H1 (cell line): ENCODE measurements around the gene SIGLEC12. TPM values are rescaled to one million over a fixed set of nuclear protein-coding genes. Genes with fewer than 3 reads are reported as not detected.

Experiments
- CTCF ChIA-PET: fragments of 300-600 bp; sonication (Branson Sonifier 250); formaldehyde crosslinking; loops from one replicate; lab custom pipeline; 2021; ENCODE audit not compliant: partially characterized antibody; lab: Charles Lee
- POLR2A ChIA-PET: fragments of 300-600 bp; sonication (Branson Sonifier 250); formaldehyde crosslinking; loops from one replicate; lab custom pipeline; 2021; ENCODE audit warnings: inconsistent platforms; ENCODE audit not compliant: partially characterized antibody; lab: Charles Lee
- DNase-seq, 2 experiments: peaks; one replicate each; pipeline versions ENCODE4 v3.0.0 to v3.0.0-alpha.2; 2010 to 2022; ENCODE audit warnings: low spot score in 2 of 2, low read depth in 1 of 2, mixed read lengths in 1 of 2
- FAIRE-seq: peaks from 2 replicates; lab custom pipeline; 2011; peaks lifted over from hg19 to GRCh38; lab: Jason Lieb, UNC
- H2AFZ ChIP-seq: 2 replicates; pipeline ENCODE4 v1.8.1; 2012; ENCODE audit warnings: low read length, inconsistent platforms
- H2AK5ac ChIP-seq: 2 replicates; pipeline ENCODE4 v1.6.1; 2013; ENCODE audit warnings: low read depth, low read length
- H2BK120ac ChIP-seq: replicated peaks from 2 replicates; pipeline ENCODE3; 2013; ENCODE audit warnings: low read depth, low read length, inconsistent platforms
- H2BK12ac ChIP-seq: 2 replicates; pipeline ENCODE4 v1.6.1; 2013; ENCODE audit warnings: low read depth, low read length
- H2BK15ac ChIP-seq: 2 replicates; pipeline ENCODE4 v1.6.1; 2013; ENCODE audit warnings: low read length
- H2BK20ac ChIP-seq: 2 replicates; pipeline ENCODE4 v1.6.1; 2013; ENCODE audit warnings: low read length
- H2BK5ac ChIP-seq: 2 replicates; pipeline ENCODE4 v1.6.1; 2013; ENCODE audit warnings: low read depth, low read length
- H3K14ac ChIP-seq: 2 replicates; pipeline ENCODE4 v1.6.1; 2013; ENCODE audit warnings: inconsistent platforms; ENCODE audit not compliant: insufficient read length
- H3K18ac ChIP-seq: 2 replicates; pipeline ENCODE4 v1.6.1; 2013; ENCODE audit warnings: low read length; ENCODE audit errors: extremely low read depth
- H3K23ac ChIP-seq: 2 replicates; pipeline ENCODE4 v1.6.1; 2013; ENCODE audit warnings: inconsistent platforms; ENCODE audit not compliant: insufficient read length
- H3K23me2 ChIP-seq: 2 replicates; pipeline ENCODE4 v1.6.1; 2013; ENCODE audit warnings: low read depth, low read length
- H3K27ac ChIP-seq: 2 replicates; pipeline ENCODE4 v1.6.1; 2011; ENCODE audit warnings: low read depth, low read length, inconsistent platforms
- H3K27me3 ChIP-seq, 4 experiments: replicated peaks in 1 of 4; 1 replicate in 1 of 4; 2 replicates in 3 of 4; pipeline versions ENCODE4 v1.6.1 to v1.8.1; 2011 to 2013; ENCODE audit warnings: low read length in 3 of 4, mild to moderate bottlenecking in 3 of 4, inconsistent platforms in 2 of 4, mixed read lengths in 2 of 4, moderate library complexity in 1 of 4; ENCODE audit not compliant: control insufficient read depth in 3 of 4, insufficient read depth in 3 of 4; ENCODE audit errors: extremely low read depth in 1 of 4
- H3K36me3 ChIP-seq, 4 experiments: 2 replicates each; pipeline versions ENCODE4 v1.6.1 to v1.8.1; 2011 to 2013; ENCODE audit warnings: mild to moderate bottlenecking in 4 of 4, low read length in 3 of 4, moderate library complexity in 2 of 4, control low read depth in 1 of 4, inconsistent platforms in 1 of 4; ENCODE audit not compliant: insufficient read depth in 4 of 4, control insufficient read depth in 2 of 4
- H3K4ac ChIP-seq: replicated peaks from 2 replicates; pipeline ENCODE3; 2013; ENCODE audit warnings: low read length, low read depth, mixed read lengths, inconsistent platforms; ENCODE audit not compliant: insufficient read length
- H3K4me1 ChIP-seq, 4 experiments: replicated peaks in 1 of 4; 1 replicate in 1 of 4; 2 replicates in 3 of 4; pipeline versions ENCODE4 v1.6.1 to v1.8.1; 2011 to 2013; ENCODE audit warnings: low read length in 3 of 4, inconsistent platforms in 2 of 4, mixed read lengths in 1 of 4; ENCODE audit not compliant: insufficient read depth in 4 of 4, control insufficient read depth in 3 of 4
- H3K4me2 ChIP-seq, 2 experiments: 2 replicates each; pipeline versions ENCODE4 v1.6.1 to v1.8.1; 2011 to 2013; ENCODE audit warnings: low read depth in 2 of 2, low read length in 2 of 2, control low read depth in 1 of 2, inconsistent platforms in 1 of 2, mild to moderate bottlenecking in 1 of 2; ENCODE audit not compliant: insufficient read depth in 1 of 2
- H3K4me3 ChIP-seq, 4 experiments: fragments of 200-600, 300-600 bp in 1 of 4; sonication (generic), shearing (Covaris generic), sonication (Bioruptor Twin) in 1 of 4; 2 replicates each; pipeline versions ENCODE4 v1.5.1 to v1.8.1; 2011 to 2016; ENCODE audit warnings: low read length in 4 of 4, low read depth in 3 of 4, control low read depth in 2 of 4, inconsistent platforms in 2 of 4, mild to moderate bottlenecking in 2 of 4, mixed read lengths in 1 of 4, moderate library complexity in 1 of 4; ENCODE audit not compliant: insufficient read depth in 2 of 4; ENCODE audit errors: extremely low read depth in 1 of 4
- H3K56ac ChIP-seq: replicated peaks from 2 replicates; pipeline ENCODE3; 2013; ENCODE audit warnings: low read depth, mild to moderate bottlenecking, mixed read lengths, low read length, inconsistent platforms; ENCODE audit not compliant: insufficient read length
- H3K79me1 ChIP-seq: 2 replicates; pipeline ENCODE4 v1.6.1; 2013; ENCODE audit warnings: low read depth, low read length, control low read depth
- H3K79me2 ChIP-seq, 2 experiments: 2 replicates each; pipeline versions ENCODE4 v1.6.1 to v1.8.1; 2012 to 2013; ENCODE audit warnings: low read length in 2 of 2, mild to moderate bottlenecking in 2 of 2, inconsistent platforms in 1 of 2; ENCODE audit not compliant: insufficient read depth in 2 of 2, control insufficient read depth in 1 of 2
- H3K9ac ChIP-seq, 4 experiments: replicated peaks in 1 of 4; 1 replicate in 1 of 4; 2 replicates in 3 of 4; pipeline versions ENCODE4 v1.6.1 to v1.8.1; 2011 to 2013; ENCODE audit warnings: low read depth in 3 of 4, low read length in 3 of 4, control low read depth in 2 of 4, mild to moderate bottlenecking in 2 of 4, moderate library complexity in 2 of 4, inconsistent platforms in 1 of 4; ENCODE audit errors: extremely low read depth in 1 of 4
- H3K9me3 ChIP-seq, 2 experiments: 2 replicates each; pipeline versions ENCODE4 v1.6.1 to v1.8.1; 2012 to 2013; ENCODE audit warnings: mild to moderate bottlenecking in 2 of 2, moderate library complexity in 2 of 2, control low read depth in 1 of 2, inconsistent platforms in 1 of 2, low read depth in 1 of 2, low read length in 1 of 2, mixed read lengths in 1 of 2; ENCODE audit not compliant: insufficient read depth in 2 of 2
- H4K20me1 ChIP-seq, 2 experiments: replicated peaks in 1 of 2; 2 replicates each; pipeline versions ENCODE3 to v1.8.1; 2011 to 2013; ENCODE audit warnings: inconsistent platforms in 2 of 2, low read length in 2 of 2, mild to moderate bottlenecking in 1 of 2; ENCODE audit not compliant: insufficient read depth in 2 of 2, control insufficient read depth in 1 of 2
- H4K5ac ChIP-seq: 2 replicates; pipeline ENCODE4 v1.6.1; 2013; ENCODE audit warnings: low read length, low read depth, mixed read lengths, inconsistent platforms; ENCODE audit not compliant: insufficient read length
- H4K8ac ChIP-seq: 2 replicates; pipeline ENCODE4 v1.8.0; 2013; ENCODE audit warnings: mild to moderate bottlenecking, moderate library complexity, low read length, inconsistent platforms; ENCODE audit not compliant: insufficient read depth; ENCODE audit errors: extremely low read depth
- H4K91ac ChIP-seq: replicated peaks from 2 replicates; pipeline ENCODE3; 2013; ENCODE audit warnings: low read length, mixed read lengths, inconsistent platforms; ENCODE audit not compliant: insufficient read length
- CHD2 ChIP-seq: IDR thresholded peaks from 2 replicates; pipeline ENCODE4 v1.6.1; 2012; ENCODE audit warnings: low read length, improper control_type of control experiment
- SIN3A ChIP-seq, 2 experiments: IDR thresholded peaks in 1 of 2; conservative IDR thresholded peaks in 1 of 2; 2 replicates each; pipeline ENCODE4 v1.6.1; 2011 to 2012; ENCODE audit warnings: low read length in 2 of 2, improper control_type of control experiment in 1 of 2, low read depth in 1 of 2, mild to moderate bottlenecking in 1 of 2
- TAF1 ChIP-seq: IDR thresholded peaks from 2 replicates; pipeline ENCODE4 v1.6.1; 2011; ENCODE audit warnings: mild to moderate bottlenecking, low read depth, low read length
- whole genome bisulfite sequencing, 2 experiments: shearing (Covaris generic) in 1 of 2; methylation state at CpG; one replicate each; pipeline versions ENCODE4 v1.1.6 to v1.1.7; 2013 to 2015; ENCODE audit warnings: low lambda C conversion rate in 2 of 2, mixed read lengths in 2 of 2, inconsistent platforms in 1 of 2, low coverage in 1 of 2, missing lambda C conversion rate in 1 of 2; ENCODE audit not compliant: insufficient replicate concordance in 2 of 2, insufficient coverage in 1 of 2, insufficient read length in 1 of 2; ENCODE audit errors: extremely low coverage in 1 of 2, missing lambda C conversion rate in 1 of 2; 5-methylcytosine and 5-hydroxymethylcytosine counted together
- polyA plus RNA-seq, 7 experiments: library from polyadenylated mRNA; depleted of rRNA in 3 of 7; stranded (reverse) in 5 of 7; unstranded in 2 of 7; fragments of >200 nt in 5 of 7; fragments of 200-250 nt in 2 of 7; gene quantifications; 1 replicate in 5 of 7; 2 replicates in 1 of 7; 4 replicates in 1 of 7; pipeline versions ENCODE4 v1.2.1 to v1.2.3, GENCODE V29; 2011 to 2013; ENCODE audit warnings: missing spikeins in 2 of 7, mixed read lengths in 2 of 7
- total RNA-seq: library from RNA; stranded (reverse); fragmentation: NEBNext Ultra II Directional; extraction: Animal tissue kit (Norgen Biotek cat#: 25700); gene quantifications from 2 replicates; pipeline ENCODE4 v1.2.1, GENCODE V29; 2021

The SIGLEC12 gene
- total and polyA plus RNA-seq, 2 of the 8 experiments (the other 6 are each of a cell fraction or from before 2014, with no cell fraction given), result not detected

DNA sequence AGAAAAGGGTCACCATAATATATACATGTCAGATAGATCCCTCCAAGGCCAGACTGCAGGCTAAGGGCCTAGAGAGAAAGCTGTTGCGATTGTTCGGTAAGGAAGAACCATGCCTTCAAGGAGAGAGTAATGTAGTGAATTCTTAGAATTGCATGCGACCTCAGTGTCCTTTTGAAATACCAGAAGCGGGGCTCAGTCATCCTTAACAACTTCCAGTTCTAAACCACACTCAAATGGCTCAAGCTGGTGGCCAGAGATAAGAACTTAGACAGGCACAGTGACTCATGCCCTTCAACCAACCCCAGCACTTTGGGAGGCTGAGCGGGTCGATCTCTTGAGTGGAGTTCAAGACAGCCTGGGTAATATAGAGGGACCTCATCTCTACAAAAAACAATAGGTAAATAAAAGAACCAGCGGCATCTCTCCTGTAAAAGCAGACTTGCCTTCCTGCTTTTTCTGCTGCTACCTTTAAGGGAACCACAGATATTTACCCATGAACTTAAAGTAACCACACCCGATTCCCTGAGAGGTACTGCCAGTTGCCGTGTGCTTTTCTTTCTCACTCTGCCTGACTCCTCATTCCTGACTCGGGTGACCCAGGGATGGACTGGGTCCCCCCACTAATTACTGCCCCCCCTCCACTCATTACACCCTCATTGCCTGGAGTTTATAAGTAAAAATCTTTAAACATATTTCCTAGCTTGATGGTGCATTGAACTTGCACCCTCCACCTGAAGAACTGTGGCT, 45.2 kb upstream of the SIGLEC12 start:
- ChIA-PET POLR2A (interaction anchor here (1.4 kb wide), 1 partner anchor 8 kb away, joined by 4 read pairs; no protein-coding TSS in a partner anchor), CTCF (interaction anchor here (0.6 to 1.6 kb wide), 3 partner anchors 10 to 74 kb away, joined by 3 read pairs; no protein-coding TSS in a partner anchor)
- Histone ChIP-seq H2BK120ac (no peak overlapping the region), H3K9ac (no peak overlapping the region), H3K27me3 (no peaks in the 10 kb centered on the region), H2BK20ac (no peak overlapping the region), H3K4me1 (no peaks in the 10 kb centered on the region), H3K4me3 (no peak overlapping the region), H4K20me1 (no peaks in the 10 kb centered on the region), H3K14ac (no peak overlapping the region), H3K79me2 (no peaks in the 10 kb centered on the region), H3K23me2 (no peaks in the 10 kb centered on the region), H3K4me2 (no peak overlapping the region), H3K79me1 (no peaks in the 10 kb centered on the region), H2AFZ (no peak overlapping the region), H3K56ac (no peak overlapping the region), H3K4ac (no peak overlapping the region), H4K8ac (no peak overlapping the region), H4K91ac (no peak overlapping the region), H2BK15ac (no peak overlapping the region), H3K36me3 (no peaks in the 10 kb centered on the region), H3K23ac (no peak overlapping the region), H2BK12ac (no peak overlapping the region), H2BK5ac (no peak overlapping the region), H2AK5ac (no peak overlapping the region), H3K18ac (no peak overlapping the region), H3K9me3 (peaks cover 45 to 71% of the 10 kb centered on the region in 2 experiments), H3K27ac (no peak overlapping the region), H4K5ac (no peak overlapping the region)
- no peak for TF ChIP-seq CHD2
- no peak for TF ChIP-seq SIN3A (conservative IDR thresholded peaks at IDR 0.05 in 1 of 2, IDR thresholded peaks at IDR 0.05 in 1 of 2; ENCODE audit: low read depth in 1 of 2, low read length in 2 of 2)
- no peak for TF ChIP-seq TAF1
- DNase-seq, result no peak
- WGBS, 2 experiments, result 80% methylated on average over 10 of the region's 10 CpGs; no CpG with 5 or more reads in 1 of the 2 experiments
- FAIRE-seq, result no peak
